Fibroblast of villous mesenchyme (primary cell): ENCODE measurements around the gene SLC5A5. TPM values are rescaled to one million over a fixed set of nuclear protein-coding genes. Genes with fewer than 3 reads are reported as not detected.

Experiments
- DNase-seq: peaks from one replicate; pipeline ENCODE4 v3.0.0-alpha.2; 2010; ENCODE audit warnings: low read depth
- H3K4me3 ChIP-seq: 2 replicates; pipeline ENCODE4 v1.5.1; 2011; ENCODE audit warnings: low read depth, mild to moderate bottlenecking, low read length
- CTCF ChIP-seq: IDR thresholded peaks from 2 replicates; pipeline ENCODE4 v1.5.1; 2012; ENCODE audit warnings: low read depth, mild to moderate bottlenecking, low read length; ENCODE audit not compliant: insufficient read depth
- total RNA-seq: library from RNA; depleted of rRNA; stranded (reverse); fragments of >200 nt; gene quantifications from 2 replicates; pipeline ENCODE4 v1.2.3, GENCODE V29; 2012

SLC5A5 gene
- total RNA-seq, 1 donor = not detected

GRCh38 chr19:17860331-17860992 is 11.3 kb upstream of the SLC5A5 start:
- no peak for DNase-seq
- peak overlapping the region; percentile 94 for H3K4me3 ChIP-seq
- TF ChIP-seq CTCF = no peak

DNA sequence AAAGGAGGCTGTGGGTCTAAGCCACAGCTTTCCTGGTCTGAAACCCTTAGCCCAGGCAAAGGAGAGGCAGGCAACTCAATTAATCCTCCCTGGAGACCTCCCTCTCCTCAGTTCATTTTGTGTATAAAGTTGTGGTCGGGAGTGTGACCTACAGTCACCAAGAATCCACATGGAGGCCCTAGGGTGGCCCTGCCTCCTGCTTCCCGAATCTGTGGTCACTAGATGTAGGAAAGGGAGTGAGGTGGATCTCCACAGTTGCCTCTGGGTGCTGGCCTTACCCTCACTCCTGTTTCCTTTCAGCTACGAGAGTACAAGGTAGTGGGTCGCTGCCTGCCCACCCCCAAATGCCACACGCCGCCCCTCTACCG is 10.8 kb upstream of the SLC5A5 start:
- no peak for DNase-seq
- H3K4me3 ChIP-seq = peak overlapping the region; percentile 94
- TF ChIP-seq CTCF = no peak

GRCh38 chr19:17861542-17862402 is 10.0 kb upstream of the SLC5A5 start:
- no peak for TF ChIP-seq CTCF
- H3K4me3 ChIP-seq = peak overlapping the region; percentile 94
- DNase-seq = no peak

DNA sequence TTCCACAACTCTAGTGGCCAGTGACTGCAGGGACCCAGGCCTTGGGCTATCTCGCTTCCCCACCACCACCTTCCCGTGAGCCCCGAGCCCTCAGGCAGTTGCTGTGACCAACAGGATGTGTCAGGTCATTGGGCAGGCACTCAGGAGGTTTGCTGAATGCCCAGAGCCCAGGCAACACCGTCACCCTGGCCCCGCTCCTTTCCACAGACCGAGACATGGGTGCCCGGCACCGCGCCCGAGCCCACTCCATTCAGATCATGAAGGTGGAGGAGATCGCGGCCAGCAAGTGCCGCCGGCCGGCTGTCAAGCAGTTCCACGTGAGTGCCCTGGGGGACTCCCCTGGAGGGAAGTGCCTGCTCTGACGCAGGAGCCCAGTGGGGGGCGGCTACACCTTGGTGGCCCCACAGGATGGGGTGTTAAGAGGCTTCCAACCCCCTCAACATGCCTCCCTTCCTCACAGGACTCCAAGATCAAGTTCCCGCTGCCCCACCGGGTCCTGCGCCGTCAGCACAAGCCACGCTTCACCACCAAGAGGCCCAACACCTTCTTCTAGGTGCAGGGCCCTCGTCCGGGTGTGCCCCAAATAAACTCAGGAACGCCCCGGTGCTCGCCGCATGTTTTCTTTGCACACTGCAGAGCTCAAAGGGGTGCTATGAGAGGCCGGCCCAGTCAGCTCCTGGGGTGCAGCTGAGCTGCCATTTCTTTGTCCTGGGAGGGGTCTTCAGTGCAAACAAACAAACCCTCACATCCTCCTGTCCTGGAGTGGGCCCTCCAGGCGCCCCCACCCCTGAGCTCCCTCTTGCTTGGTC is 8.8 kb upstream of the SLC5A5 start:
- no peak for DNase-seq

GRCh38 chr19:17863520-17864182 is 8.1 kb upstream of the SLC5A5 start:
- no peak for TF ChIP-seq CTCF
- H3K4me3 ChIP-seq = no peak overlapping the region
- DNase-seq = no peak

More for the DNA sequence above, 8.8 kb upstream of the SLC5A5 start:
- TF ChIP-seq CTCF = no peak
- no peak overlapping the region for H3K4me3 ChIP-seq
